ENCODE data around the gene NTM.

Gene NTM

GRCh38 chr11:131694526-131695424 lies 324.4 kb downstream of the NTM start:
- DNase-seq, result peak; percentile 69

- no peak for DNase-seq
These were observed 325.5 kb downstream of the NTM start for GRCh38 chr11:131695889-131696429.

- no peak for DNase-seq
These were observed 326.3 kb downstream of the NTM start for GRCh38 chr11:131696690-131697089.

GRCh38 chr11:131703311-131703710 lies 332.9 kb downstream of the NTM start:
- no peak for DNase-seq

- DNase-seq, result no peak
These were observed 334.3 kb downstream of the NTM start for GRCh38 chr11:131704682-131705081.

- no peak for DNase-seq
These were observed 340.1 kb downstream of the NTM start for GRCh38 chr11:131710511-131710910.

GRCh38 chr11:131712897-131713296 lies 342.5 kb downstream of the NTM start:
- no peak for DNase-seq

- DNase-seq, result no peak
These were observed 343.2 kb downstream of the NTM start for GRCh38 chr11:131713529-131714134.

- no peak for DNase-seq
These were observed 347.2 kb downstream of the NTM start for GRCh38 chr11:131717616-131718015.

GRCh38 chr11:131723088-131723487 lies 352.7 kb downstream of the NTM start:
- no peak for DNase-seq

GRCh38 chr11:131724436-131724975 lies 354.1 kb downstream of the NTM start:
- DNase-seq, result no peak

GRCh38 chr11:131734871-131735270 lies 364.5 kb downstream of the NTM start:
- DNase-seq, result no peak

GRCh38 chr11:131737357-131737756 lies 366.9 kb downstream of the NTM start:
- DNase-seq, result no peak

- DNase-seq, result no peak
These were observed 368.9 kb downstream of the NTM start for GRCh38 chr11:131739243-131739882.

- no peak for DNase-seq
These were observed 374.4 kb downstream of the NTM start for GRCh38 chr11:131744847-131745246.

GRCh38 chr11:131745405-131745804 lies 375.0 kb downstream of the NTM start:
- DNase-seq, result no peak

GRCh38 chr11:131746201-131746600 lies 375.8 kb downstream of the NTM start:
- DNase-seq, result no peak

GRCh38 chr11:131748151-131749050 lies 378.0 kb downstream of the NTM start:
- DNase-seq, result peak; percentile 53

GRCh38 chr11:131749101-131749500 lies 378.7 kb downstream of the NTM start:
- no peak for DNase-seq

GRCh38 chr11:131750152-131750551 lies 379.7 kb downstream of the NTM start:
- no peak for DNase-seq

- DNase-seq, result no peak
These were observed 380.3 kb downstream of the NTM start for GRCh38 chr11:131750692-131751091.

GRCh38 chr11:131754671-131755070 lies 384.3 kb downstream of the NTM start:
- DNase-seq, result no peak
